GM10248 (cell line): ENCODE results near the gene ULK4.

ENCODE experiments used
- CTCF ChIA-PET: fragments of 300-600 bp; sonication (Branson Sonifier 250); formaldehyde crosslinking; extraction: SDS; loops from one replicate; lab custom pipeline; 2021; ENCODE audit warnings: antibody characterized with exemption; lab: Yijun Ruan, JAX
- POLR2A ChIA-PET: fragments of 350-650 bp; sonication (Branson Sonifier 250); formaldehyde crosslinking; extraction: SDS; loops from one replicate; lab custom pipeline; 2020; ENCODE audit warnings: antibody characterized with exemption; lab: Yijun Ruan, JAX
- DNase-seq: peaks from one replicate; pipeline ENCODE4 v3.0.0; 2012; ENCODE audit errors: extremely low spot score
- TF ChIP-seq, protein P1 (sequence below): IDR thresholded peaks from 2 replicates; pipeline ENCODE4 v1.5.1; 2012; ENCODE audit warnings: mild to moderate bottlenecking, low read depth; ENCODE audit errors: extremely low read depth, missing control alignments, control extremely low read depth

ULK4 gene

DNA sequence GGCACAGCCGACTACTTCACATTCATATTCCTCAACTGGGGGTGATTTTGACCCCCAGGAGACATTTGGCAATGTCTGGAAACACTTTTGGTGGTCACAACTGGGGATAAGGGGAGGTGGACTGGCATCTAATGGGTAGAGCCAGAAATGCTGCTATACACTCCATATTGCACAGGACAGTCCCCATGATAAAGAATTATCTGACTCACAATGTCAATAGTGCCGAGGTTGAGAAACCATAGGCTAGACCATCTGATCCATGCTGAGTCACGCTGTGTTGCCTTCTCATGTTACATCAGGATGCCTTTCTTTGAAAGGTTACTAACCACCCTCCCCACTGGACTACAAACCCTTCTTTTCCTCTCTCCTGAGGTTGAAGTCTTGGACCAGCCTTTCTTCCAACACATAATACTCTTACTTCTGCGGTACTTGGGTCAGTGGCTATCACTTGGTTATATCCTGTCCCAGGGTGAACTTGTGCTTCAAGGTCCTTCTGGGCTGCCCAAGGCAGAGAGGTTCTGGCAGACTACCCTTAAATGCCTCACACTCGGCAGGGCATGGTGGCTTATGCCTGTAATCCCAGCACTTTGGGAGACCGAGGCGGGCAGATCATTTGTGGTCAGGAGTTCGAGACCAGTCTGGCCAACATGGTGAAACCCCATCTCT is 693.8 kb downstream of the ULK4 start:
- CTCF ChIA-PET = no interaction called here
- TF ChIP-seq, protein P1, sequence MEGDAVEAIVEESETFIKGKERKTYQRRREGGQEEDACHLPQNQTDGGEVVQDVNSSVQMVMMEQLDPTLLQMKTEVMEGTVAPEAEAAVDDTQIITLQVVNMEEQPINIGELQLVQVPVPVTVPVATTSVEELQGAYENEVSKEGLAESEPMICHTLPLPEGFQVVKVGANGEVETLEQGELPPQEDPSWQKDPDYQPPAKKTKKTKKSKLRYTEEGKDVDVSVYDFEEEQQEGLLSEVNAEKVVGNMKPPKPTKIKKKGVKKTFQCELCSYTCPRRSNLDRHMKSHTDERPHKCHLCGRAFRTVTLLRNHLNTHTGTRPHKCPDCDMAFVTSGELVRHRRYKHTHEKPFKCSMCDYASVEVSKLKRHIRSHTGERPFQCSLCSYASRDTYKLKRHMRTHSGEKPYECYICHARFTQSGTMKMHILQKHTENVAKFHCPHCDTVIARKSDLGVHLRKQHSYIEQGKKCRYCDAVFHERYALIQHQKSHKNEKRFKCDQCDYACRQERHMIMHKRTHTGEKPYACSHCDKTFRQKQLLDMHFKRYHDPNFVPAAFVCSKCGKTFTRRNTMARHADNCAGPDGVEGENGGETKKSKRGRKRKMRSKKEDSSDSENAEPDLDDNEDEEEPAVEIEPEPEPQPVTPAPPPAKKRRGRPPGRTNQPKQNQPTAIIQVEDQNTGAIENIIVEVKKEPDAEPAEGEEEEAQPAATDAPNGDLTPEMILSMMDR = no peak
- no peak for DNase-seq
- POLR2A ChIA-PET = interaction anchor here (0.7 kb wide), 1 partner anchor 29 kb away, joined by 9 read pairs; no protein-coding TSS in a partner anchor

DNA sequence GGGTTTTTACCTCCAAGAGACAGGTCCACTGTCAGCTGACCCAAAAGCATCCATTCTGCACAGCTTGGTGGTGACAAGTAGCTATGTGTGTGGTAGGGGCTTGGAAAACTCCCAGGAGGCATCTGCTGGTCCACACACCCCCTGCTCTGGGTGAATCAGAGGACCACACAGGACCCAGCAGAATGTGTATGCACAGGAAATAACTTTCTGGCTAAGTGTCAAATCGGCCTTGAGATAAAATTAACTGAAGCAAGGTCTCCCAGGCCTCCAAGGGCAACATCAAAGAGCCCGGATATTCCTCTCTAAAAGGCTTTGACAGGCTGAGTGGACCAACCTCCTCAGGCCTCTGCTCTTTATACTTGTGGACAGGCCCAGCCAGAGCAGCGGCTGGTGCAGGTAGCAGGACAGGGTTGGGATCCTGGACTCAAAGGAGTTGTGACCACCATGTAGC is 696.1 kb downstream of the ULK4 start:
- CTCF ChIA-PET = no interaction called here

DNA sequence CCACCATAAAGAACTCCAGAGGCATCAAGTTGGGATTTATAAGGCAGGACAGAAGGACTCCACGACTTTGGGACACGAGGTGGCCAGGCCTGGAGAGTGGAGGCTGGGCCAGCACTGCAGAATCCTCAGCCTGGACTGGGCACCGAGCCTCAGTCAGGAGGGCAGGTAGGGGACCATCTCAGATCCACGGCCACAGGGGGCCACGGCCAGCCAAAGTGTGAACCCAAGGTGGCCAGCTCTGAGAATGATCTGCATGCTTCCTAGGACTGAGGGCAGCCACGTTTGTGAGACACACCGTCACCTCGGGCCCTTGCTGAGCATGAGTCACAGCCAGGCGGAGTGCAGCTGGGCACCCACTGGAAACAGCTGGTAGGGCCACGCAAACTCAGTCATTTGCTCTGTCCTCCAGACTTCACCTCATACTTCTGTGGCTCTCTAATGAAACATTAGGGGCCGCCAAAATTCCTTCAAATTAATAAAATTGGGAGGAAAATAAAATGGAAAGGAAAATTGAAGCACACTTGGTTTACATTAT is 696.8 kb downstream of the ULK4 start:
- CTCF ChIA-PET = no interaction called here
- TF ChIP-seq, protein P1 = no peak
- no peak for DNase-seq
- POLR2A ChIA-PET = no interaction called here

More for the DNA sequence above, 696.1 kb downstream of the ULK4 start:
- TF ChIP-seq, protein P1 = no peak
- no peak for DNase-seq
- POLR2A ChIA-PET = no interaction called here

DNA sequence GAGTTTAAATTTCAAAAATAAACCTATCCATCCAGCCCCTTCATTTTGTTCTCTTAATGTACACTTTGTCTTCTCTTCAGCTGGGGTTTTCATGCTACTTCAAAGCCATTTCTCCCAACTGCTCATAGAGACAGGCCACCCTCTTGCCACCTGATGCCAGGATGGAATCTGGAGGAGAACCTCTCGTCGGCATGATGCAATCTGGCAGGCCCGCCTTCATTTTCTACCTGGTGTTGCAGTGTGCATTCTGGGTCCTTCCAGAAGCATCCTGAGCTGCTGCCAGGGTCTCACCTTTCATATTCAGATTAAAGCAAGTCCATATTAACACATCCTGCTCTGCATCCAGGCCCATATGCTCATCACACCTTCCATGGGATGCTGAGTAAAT is 701.8 kb downstream of the ULK4 start:
- DNase-seq = no peak
- ChIA-PET CTCF (no interaction called here), POLR2A (no interaction called here)
- TF ChIP-seq, protein P1 = no peak

DNA sequence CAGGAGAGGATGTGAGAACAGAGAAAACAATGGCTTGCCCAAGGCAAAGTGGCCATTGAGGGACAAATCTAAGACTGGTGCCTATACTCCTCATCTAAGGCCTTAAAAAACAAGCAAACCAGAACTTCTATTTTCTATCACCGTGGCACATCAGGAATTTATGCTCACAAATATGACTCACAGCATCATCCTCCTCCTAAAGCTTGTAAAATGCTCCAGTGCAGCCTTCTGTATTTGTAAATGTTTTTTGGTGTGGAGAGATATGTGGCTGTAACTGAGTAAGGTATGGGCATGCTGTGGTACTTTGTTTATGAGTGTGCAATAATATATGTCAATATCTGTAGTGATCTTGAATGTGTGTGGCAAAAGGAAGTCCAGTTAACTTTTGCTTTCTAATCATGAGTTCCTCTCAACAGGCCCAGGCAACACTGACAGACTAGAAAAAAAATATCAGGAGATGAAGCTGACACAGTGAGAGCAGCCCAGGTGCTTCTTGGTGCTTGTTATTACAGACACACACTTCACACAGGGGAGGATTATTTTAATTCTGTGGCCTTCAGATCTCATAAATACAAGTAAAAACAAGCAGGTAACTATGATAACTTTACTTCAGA is 702.3 kb downstream of the ULK4 start:
- POLR2A ChIA-PET = no interaction called here
- CTCF ChIA-PET = no interaction called here
- no peak for DNase-seq
- TF ChIP-seq, protein P1 = no peak

DNA sequence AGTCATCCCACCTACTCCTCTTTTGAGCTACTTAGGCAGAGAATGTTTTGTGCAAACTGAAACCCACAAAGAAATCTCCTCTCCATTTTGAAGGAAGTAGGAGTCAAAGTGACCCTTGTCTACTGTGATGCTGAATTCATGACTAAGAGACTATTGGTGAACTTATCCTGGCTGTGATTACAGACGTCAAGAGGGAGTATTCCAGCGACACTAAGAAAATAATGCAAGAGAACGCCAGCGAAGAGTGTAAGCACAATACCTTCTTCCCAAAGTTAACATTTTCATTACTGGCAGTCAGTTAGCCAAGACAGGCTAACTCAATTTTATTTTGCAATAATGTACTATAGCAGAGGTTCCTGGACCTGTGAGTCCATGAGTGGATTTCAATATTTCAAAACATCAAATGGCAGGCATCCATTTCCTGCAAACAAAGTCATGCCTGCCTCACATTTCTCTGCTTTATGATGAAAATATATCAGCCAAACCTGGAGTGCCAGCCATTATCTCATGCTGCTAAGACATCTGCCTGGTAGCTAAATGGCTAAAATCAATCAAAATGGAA is 703.6 kb downstream of the ULK4 start:
- TF ChIP-seq, protein P1 = no peak
- no peak for DNase-seq
- CTCF ChIA-PET = no interaction called here
- POLR2A ChIA-PET = no interaction called here
